Right atrium auricular region (tissue), 2 donors: ENCODE measurements around the gene ATP6V1F. TPM values are rescaled to one million over a fixed set of nuclear protein-coding genes. Genes with fewer than 3 reads are reported as not detected.
"Not testable (repeated sequence)": the region's sequence is repeated elsewhere in the genome, so short reads cannot be mapped to it uniquely, and the experiment has no call there.

ENCODE experiments used
- DNase-seq: peaks from one replicate; pipeline ENCODE4 v3.0.0-alpha.2; 2019; ENCODE audit warnings: low spot score
- H3K27ac ChIP-seq, 2 donors: fragments of 200-600 bp; sonication (generic); 1 replicate in 1 of 2; 2 replicates in 1 of 2; pipeline ENCODE4 v1.5.1; 2016 to 2019
- H3K27me3 ChIP-seq, 2 donors: fragments of 200-600 bp; sonication (generic); one replicate each; pipeline versions ENCODE4 v1.5.1 to v1.6.0; 2017 to 2019
- H3K36me3 ChIP-seq: fragments of 200-600 bp; sonication (generic); one replicate; pipeline ENCODE4 v1.5.1; 2016
- H3K4me1 ChIP-seq, 2 donors: fragments of 200-600 bp; sonication (generic); one replicate each; pipeline versions ENCODE4 v1.5.1 to v1.6.0; 2017 to 2019
- H3K4me3 ChIP-seq, 2 donors: fragments of 200-600 bp; sonication (generic); 1 replicate in 1 of 2; 2 replicates in 1 of 2; pipeline ENCODE4 v1.5.1; 2017 to 2019; ENCODE audit warnings: mild to moderate bottlenecking in 1 of 2, moderate library complexity in 1 of 2
- H3K9me3 ChIP-seq, 2 donors: fragments of 200-600 bp; sonication (generic); one replicate each; pipeline ENCODE4 v1.5.1; 2019
- CTCF ChIP-seq, 2 donors: fragments of 200-600 bp; sonication (generic); IDR thresholded peaks; one replicate each; pipeline ENCODE4 v1.5.1; 2019; ENCODE audit warnings: antibody characterized with exemption in 2 of 2
- total RNA-seq, 2 donors: library from RNA; depleted of rRNA; stranded (reverse); fragments of >200 nt; gene quantifications; one replicate each; pipeline ENCODE4 v1.1.0, GENCODE V29; 2016

Gene ATP6V1F
- total RNA-seq, 2 donors from 2014 or later, result 121 TPM

GRCh38 chr7:128909625-128910568, 47.2 kb downstream of the ATP6V1F start:
- Histone ChIP-seq H3K27ac (no peak overlapping the region), H3K9me3 (no peaks in the 10 kb centered on the region), H3K4me1 (peaks cover 0 to 18% of the 10 kb centered on the region in 2 donors), H3K27me3 (peaks cover 6 to 12% of the 10 kb centered on the region in 2 donors), H3K36me3 (no peaks in the 10 kb centered on the region), H3K4me3 (peak overlapping the region; percentile 5 to 37)
- no peak for DNase-seq
- no peak for TF ChIP-seq CTCF (IDR thresholded peaks at IDR 0.05)

DNA sequence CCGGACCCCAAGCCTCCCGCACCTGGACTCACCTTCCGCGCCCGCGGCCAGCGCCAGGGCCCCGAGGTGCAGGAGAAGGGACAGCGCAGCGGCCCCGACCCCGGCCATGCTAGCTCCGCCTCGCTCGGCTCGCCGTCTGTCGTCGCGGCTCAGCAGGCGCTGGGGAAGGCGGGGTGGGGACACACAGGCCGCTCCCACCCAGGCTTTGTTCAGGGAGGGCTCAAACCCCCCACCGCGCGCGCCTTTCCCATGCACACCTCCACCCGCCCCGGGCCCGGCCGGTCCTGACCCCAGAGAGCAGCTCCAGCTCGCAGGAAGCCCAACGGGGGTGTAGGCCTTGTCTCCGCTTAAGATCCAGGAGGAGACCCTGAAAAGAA, 47.9 kb downstream of the ATP6V1F start, which contains the start of gene KCP:
Gene KCP (minus strand): TSS at position 141 of the 377 bp plus-strand sequence. CDS start 33 bp downstream, at position 108.
- Histone ChIP-seq H3K27me3 (peaks cover 10 to 12% of the 10 kb centered on the region in 2 donors), H3K36me3 (no peaks in the 10 kb centered on the region), H3K4me1 (peaks cover 0 to 25% of the 10 kb centered on the region in 2 donors), H3K9me3 (no peaks in the 10 kb centered on the region), H3K27ac (no peak within 1 kb of the TSS), H3K4me3 (peak within 1 kb of the TSS; percentile 5 to 37)
- DNase-seq, result no peak
- no peak for TF ChIP-seq CTCF (IDR thresholded peaks at IDR 0.05)

DNA sequence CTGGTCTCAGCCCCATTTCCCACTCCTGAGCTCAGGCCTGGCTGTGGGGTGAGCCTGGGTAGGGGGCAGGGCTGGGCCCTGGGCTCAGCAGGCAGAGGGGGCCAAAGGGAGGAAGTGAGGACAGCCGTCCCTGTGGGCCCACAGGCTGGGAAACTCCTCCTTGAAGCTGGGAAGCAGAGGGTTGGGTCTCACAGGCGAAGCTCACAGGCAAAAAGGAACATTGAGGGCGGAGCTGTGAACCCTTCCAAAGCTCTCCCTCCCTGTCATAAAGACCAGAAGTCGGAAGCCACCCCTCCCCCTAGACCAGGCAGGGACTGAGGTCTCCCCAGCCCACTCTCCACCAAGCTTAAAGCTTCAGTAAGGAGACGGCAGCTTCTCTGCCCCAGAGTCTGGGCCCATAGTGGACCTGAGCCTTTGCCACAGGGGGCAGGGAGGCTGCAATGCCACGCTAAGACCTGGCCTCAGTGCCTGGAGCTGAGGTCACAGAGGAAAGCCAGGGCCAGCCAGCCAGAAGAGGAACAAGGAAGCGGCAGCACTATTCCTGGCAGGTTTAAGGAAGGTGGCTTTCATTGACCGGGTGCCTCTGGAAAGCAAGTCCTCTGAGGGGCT, 48.9 kb downstream of the ATP6V1F start:
- no peak overlapping the region for H3K27ac ChIP-seq
- no peaks in the 10 kb centered on the region for H3K36me3 ChIP-seq
- H3K4me1 ChIP-seq, result peaks cover 0 to 33% of the 10 kb centered on the region in 2 donors
- no peak for DNase-seq
- no peak overlapping the region for H3K4me3 ChIP-seq
- no peak for TF ChIP-seq CTCF (IDR thresholded peaks at IDR 0.05)
- no peaks in the 10 kb centered on the region for H3K9me3 ChIP-seq
- H3K27me3 ChIP-seq, result peaks cover 17 to 21% of the 10 kb centered on the region in 2 donors

DNA sequence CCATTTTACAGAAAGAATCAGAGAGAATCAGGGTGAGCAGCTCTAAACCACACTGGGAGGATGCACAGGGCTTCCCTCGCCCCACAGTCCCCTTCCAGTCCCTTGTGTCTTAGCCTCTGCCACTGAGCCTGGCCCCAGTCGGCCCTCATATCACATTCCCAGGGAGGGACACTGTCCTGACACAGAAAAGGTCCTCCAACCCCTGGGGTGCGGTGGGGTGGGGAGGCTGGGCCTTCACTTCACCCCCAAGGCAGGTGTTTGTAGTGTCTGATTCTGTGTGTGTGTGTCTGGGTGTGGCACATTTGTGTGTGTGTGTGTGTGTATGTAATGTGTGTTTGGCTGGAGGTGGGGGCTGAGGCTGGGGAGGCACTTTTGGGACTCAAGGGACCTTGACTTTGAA, 49.6 kb downstream of the ATP6V1F start:
- H3K4me1 ChIP-seq, result peaks cover 0 to 33% of the 10 kb centered on the region in 2 donors
- no peak overlapping the region for H3K4me3 ChIP-seq
- H3K27me3 ChIP-seq, result peaks cover 17 to 21% of the 10 kb centered on the region in 2 donors
- no peaks in the 10 kb centered on the region for H3K9me3 ChIP-seq
- no peak for TF ChIP-seq CTCF (IDR thresholded peaks at IDR 0.05)
- DNase-seq, result no peak
- H3K27ac ChIP-seq, result no peak overlapping the region
- H3K36me3 ChIP-seq, result no peaks in the 10 kb centered on the region

DNA sequence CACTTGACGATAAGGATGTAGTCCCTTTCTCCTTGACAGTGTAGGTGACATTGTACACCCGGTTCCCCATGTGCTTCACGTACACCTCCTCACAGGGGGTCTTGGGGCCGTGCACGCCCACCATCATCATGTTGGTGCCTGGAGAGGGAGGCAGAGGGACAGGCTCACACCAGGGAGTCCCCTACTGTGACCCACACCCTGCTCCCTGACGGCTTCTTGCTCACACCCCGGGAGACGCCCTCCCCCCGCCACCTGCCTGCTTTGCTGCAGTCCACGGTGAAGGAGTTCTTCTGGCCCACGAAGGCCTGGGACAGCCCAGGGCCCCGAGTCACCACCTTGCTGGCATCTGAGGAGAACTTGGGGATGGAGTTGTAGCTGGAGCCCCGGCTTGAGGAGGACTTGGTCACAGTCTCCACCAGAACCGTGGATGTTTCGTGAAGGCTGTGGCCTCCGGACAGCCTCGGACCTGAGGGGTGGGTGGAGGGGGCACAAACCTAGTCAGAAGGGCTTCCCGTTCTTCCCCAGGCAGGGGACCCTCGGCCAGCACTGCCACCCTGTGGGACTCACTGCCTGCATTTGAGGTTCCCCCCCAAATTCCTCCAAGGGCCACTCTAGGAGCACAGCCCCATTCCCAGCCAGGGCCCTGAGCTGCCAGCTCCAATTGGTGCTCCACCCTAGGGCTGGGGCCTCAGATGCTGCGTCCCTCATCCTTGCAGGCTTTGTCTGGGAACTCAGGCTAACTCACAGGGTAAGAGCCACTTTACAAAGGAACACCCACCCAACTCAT, 50.2 kb downstream of the ATP6V1F start:
- not testable (repeated sequence) for H3K9me3 ChIP-seq, H3K27ac ChIP-seq, DNase-seq, H3K4me3 ChIP-seq, H3K36me3 ChIP-seq
- peaks cover 0 to 33% of the 10 kb centered on the region in 2 donors for H3K4me1 ChIP-seq
- peaks cover 17 to 21% of the 10 kb centered on the region in 2 donors for H3K27me3 ChIP-seq
